GM18502 (cell line): ENCODE data around the gene OXGR1.
A peak's percentile ranks its signal among the peaks of the same experiment; 100 is the strongest.

Experiments
- ATAC-seq: cut with Tn5 transposase; IDR thresholded peaks from one replicate; pipeline ENCODE4 v1.9.1; 2021; ENCODE audit warnings: mild to moderate bottlenecking; ENCODE audit not compliant: unreplicated experiment, poor library complexity

The OXGR1 gene

GRCh38 chr13:96966415-96967102, 27.7 kb downstream of the OXGR1 start:
- ATAC-seq, result no peak

- no peak for ATAC-seq
Measured at GRCh38 chr13:96963786-96964475, 30.3 kb downstream of the OXGR1 start.

GRCh38 chr13:96960379-96960778, 33.9 kb downstream of the OXGR1 start:
- ATAC-seq, result no peak

- ATAC-seq, result peak; percentile 71
Measured at GRCh38 chr13:96958286-96958891, 35.9 kb downstream of the OXGR1 start.

DNA sequence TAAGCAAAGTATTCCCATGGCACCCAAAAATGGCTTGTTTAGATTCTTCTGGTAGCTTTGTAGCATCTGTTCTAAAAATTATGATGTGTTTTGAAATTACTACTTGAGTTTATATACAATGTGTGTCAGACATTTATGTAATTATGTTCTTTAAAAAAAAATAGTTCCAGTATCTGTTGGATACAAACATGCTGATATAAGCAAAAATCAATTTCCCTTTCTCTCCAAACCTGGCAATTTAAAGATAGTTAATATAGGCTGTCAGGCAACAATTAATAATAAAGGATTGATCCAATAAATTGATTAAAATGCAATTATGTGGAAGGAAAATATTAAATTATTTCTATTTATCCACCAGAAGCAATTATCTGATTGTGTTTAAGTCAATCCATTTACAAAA, 41.7 kb downstream of the OXGR1 start:
- no peak for ATAC-seq

- no peak for ATAC-seq
Measured at GRCh38 chr13:96948127-96948526, 46.1 kb downstream of the OXGR1 start.

- no peak for ATAC-seq
Measured at GRCh38 chr13:96947343-96947910, 46.8 kb downstream of the OXGR1 start.

GRCh38 chr13:96946709-96947311, 47.5 kb downstream of the OXGR1 start:
- ATAC-seq, result no peak

DNA sequence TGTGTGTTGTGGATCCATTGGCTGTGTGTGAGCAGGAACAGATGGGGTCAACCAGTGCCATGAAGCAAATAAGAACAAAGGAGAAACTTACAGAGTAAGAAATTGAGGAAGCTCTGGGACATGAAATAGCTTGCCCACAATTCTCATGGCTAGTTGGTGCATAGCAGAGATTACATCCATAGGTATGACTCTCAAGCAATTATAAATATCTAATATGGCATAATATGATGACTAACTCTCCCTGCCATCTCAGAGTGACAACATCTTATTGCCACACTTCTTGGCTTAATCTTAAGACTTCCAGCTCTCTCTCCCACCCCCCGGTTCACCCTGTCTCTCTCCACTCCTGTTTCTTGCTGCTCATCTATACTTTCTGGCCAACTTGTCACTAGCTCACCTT, 53.3 kb downstream of the OXGR1 start:
- ATAC-seq, result no peak

DNA sequence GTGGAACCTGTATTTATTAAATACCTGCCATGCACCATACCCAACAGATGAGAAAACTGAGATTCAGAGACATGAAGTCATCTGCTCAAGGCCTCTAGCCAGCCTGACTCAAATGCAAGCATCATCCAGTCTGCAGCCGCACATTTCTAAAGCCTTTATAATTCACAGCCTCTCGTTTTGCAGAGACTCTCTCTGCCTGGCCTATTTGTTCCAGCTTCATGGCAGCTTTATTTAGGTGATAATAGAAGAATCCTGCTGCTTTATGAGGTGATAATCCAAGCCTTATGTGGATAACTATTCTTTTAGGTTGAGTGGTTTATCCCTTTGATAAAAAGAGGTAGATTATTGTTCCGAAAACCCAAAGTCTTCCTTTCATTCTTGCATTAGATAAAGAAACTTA, 58.4 kb downstream of the OXGR1 start:
- ATAC-seq, result no peak
